ENCODE data around the gene CNP. TPM values are rescaled to one million over a fixed set of nuclear protein-coding genes. Genes with fewer than 3 reads are reported as not detected.
A peak's percentile ranks its signal among the peaks of the same experiment; 100 is the strongest.

Gene CNP
- total RNA-seq, 1 experiment from 2014 or later, result 51.2 TPM

GRCh38 chr17:42002792-42003301 is 36.3 kb downstream of the CNP start:
- ATAC-seq (no peak), DNase-seq (ENCODE audit: low read depth, low spot score) (no peak)
- Histone ChIP-seq H3K27ac (ENCODE audit: low read depth, low read length) (no peak overlapping the region), H3K27me3 (ENCODE audit: insufficient read depth, low read length) (no peaks in the 10 kb centered on the region), H2AFZ (ENCODE audit: low read depth, low read length, poor library complexity, severe bottlenecking) (no peak overlapping the region), H3K9me2 (ENCODE audit: insufficient read depth) (no peaks in the 10 kb centered on the region), H3K79me2 (ENCODE audit: insufficient read depth, low read length) (peaks cover 76% of the 10 kb centered on the region), H3K9me3 (ENCODE audit: control insufficient read depth in 1 of 2, insufficient read depth in 1 of 2, low read depth in 1 of 2, low read length in 2 of 2) (no peaks in the 10 kb centered on the region), H3K4me1 (ENCODE audit: control insufficient read depth in 1 of 2, insufficient read depth in 2 of 2, low read length in 2 of 2) (peaks cover under 1 to 18% of the 10 kb centered on the region in 2 experiments), H3K36me3 (ENCODE audit: control insufficient read depth in 1 of 2, insufficient read depth in 2 of 2, low read length in 2 of 2) (peaks cover 18 to 19% of the 10 kb centered on the region in 2 experiments), H3K9ac (ENCODE audit: low read length) (no peak overlapping the region), H3K4me2 (ENCODE audit: low read length) (0 out of 2 replicates have a peak overlapping the region, but pooled peaks have one; percentile 4), H4K20me1 (ENCODE audit: insufficient read depth) (peaks cover 8% of the 10 kb centered on the region; the same call in 1 of the 2 replicates), H3K4me3 (replicated peaks in 1 of 2; ENCODE audit: low read depth in 1 of 2, low read length in 2 of 2) (no peak overlapping the region)
- TF ChIP-seq RAD21 (IDR thresholded peaks at IDR 0.05; ENCODE audit: low read depth), result no peak
- no peak for TF ChIP-seq TCF7L2 (IDR thresholded peaks at IDR 0.05; ENCODE audit: borderline replicate concordance, extremely low read depth, insufficient read depth, insufficient read length)
- no peak for TF ChIP-seq EZH2 (IDR thresholded peaks at IDR 0.05)
- TF ChIP-seq, protein P1, sequence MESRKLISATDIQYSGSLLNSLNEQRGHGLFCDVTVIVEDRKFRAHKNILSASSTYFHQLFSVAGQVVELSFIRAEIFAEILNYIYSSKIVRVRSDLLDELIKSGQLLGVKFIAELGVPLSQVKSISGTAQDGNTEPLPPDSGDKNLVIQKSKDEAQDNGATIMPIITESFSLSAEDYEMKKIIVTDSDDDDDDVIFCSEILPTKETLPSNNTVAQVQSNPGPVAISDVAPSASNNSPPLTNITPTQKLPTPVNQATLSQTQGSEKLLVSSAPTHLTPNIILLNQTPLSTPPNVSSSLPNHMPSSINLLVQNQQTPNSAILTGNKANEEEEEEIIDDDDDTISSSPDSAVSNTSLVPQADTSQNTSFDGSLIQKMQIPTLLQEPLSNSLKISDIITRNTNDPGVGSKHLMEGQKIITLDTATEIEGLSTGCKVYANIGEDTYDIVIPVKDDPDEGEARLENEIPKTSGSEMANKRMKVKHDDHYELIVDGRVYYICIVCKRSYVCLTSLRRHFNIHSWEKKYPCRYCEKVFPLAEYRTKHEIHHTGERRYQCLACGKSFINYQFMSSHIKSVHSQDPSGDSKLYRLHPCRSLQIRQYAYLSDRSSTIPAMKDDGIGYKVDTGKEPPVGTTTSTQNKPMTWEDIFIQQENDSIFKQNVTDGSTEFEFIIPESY (IDR thresholded peaks at IDR 0.05; ENCODE audit: extremely low read depth, insufficient replicate concordance, low read length), result no peak
- TF ChIP-seq ELF1 (IDR thresholded peaks at IDR 0.05; ENCODE audit: borderline replicate concordance, low read depth), result no peak
- no peak for TF ChIP-seq MAX (IDR thresholded peaks at IDR 0.05)
- TF ChIP-seq YY1 (IDR thresholded peaks at IDR 0.05; ENCODE audit: extremely low read depth, insufficient replicate concordance, low read depth, low read length), result no peak
- no peak for TF ChIP-seq POLR2AphosphoS5 (IDR thresholded peaks at IDR 0.05; ENCODE audit: low read depth, low read length)
- no peak for TF ChIP-seq SP1 (IDR thresholded peaks at IDR 0.05; ENCODE audit: low read depth)
- TF ChIP-seq CTCF (IDR thresholded peaks at IDR 0.05 in 2 of 3, conservative IDR thresholded peaks at IDR 0.05 in 1 of 3; ENCODE audit: borderline replicate concordance in 1 of 3, insufficient read depth in 1 of 3, low read depth in 2 of 3, low read length in 2 of 3), result no peak
- TF ChIP-seq POLR2A (IDR thresholded peaks at IDR 0.05; ENCODE audit: borderline replicate concordance, extremely low read depth, insufficient read depth, insufficient read length), result no peak
- no peak for TF ChIP-seq REST (IDR thresholded peaks at IDR 0.05; ENCODE audit: low read depth)
- no peak for TF ChIP-seq SRF (IDR thresholded peaks at IDR 0.05; ENCODE audit: low read depth)
- intact Hi-C loops (cut with micrococcal nuclease), result no loop called here
- no TSS peak for BruUV-seq (replicated peaks)
- CTCF ChIA-PET, result no interaction called here
- RAD21 ChIA-PET (ENCODE audit: low non-redundant PET in 1 of 2, low total read pairs in 2 of 2, uncharacterized antibody in 2 of 2, unreplicated experiment in 2 of 2), result no interaction called here
- POLR2A ChIA-PET, result interaction anchor here (0.8 to 1.3 kb wide), 2 partner anchors 14 to 17 kb away, joined by 3 read pairs; partner anchors contain the start of genes DNAJC7 and NKIRAS2
